Thymus (tissue), 11 donors: ENCODE data around the gene ADAD2. TPM values are rescaled to one million over a fixed set of nuclear protein-coding genes. Genes with fewer than 3 reads are reported as not detected.
"Not testable (repeated sequence)": the region's sequence is repeated elsewhere in the genome, so short reads cannot be mapped to it uniquely, and the experiment has no call there.

Experiments used
- DNase-seq, 9 donors: peaks; one replicate each; pipeline ENCODE4 v3.0.0-alpha.2; 2013; ENCODE audit warnings: low spot score in 9 of 9, low read depth in 6 of 9, missing footprints in 1 of 9
- H3K27ac ChIP-seq, 2 donors: one replicate each; pipeline ENCODE4 v1.5.1; 2013; ENCODE audit warnings: control low read depth in 1 of 2, low read depth in 1 of 2, low read length in 1 of 2, mild to moderate bottlenecking in 1 of 2, moderate library complexity in 1 of 2
- H3K27me3 ChIP-seq, 2 donors: one replicate each; pipeline ENCODE4 v1.5.1; 2013; ENCODE audit warnings: low read length in 1 of 2; ENCODE audit not compliant: control insufficient read depth in 2 of 2, insufficient read depth in 1 of 2
- H3K36me3 ChIP-seq, 2 donors: one replicate each; pipeline ENCODE4 v1.5.1; 2013; ENCODE audit warnings: low read length in 1 of 2, mild to moderate bottlenecking in 1 of 2, moderate library complexity in 1 of 2; ENCODE audit not compliant: control insufficient read depth in 2 of 2, insufficient read depth in 2 of 2
- H3K4me1 ChIP-seq, 2 donors: one replicate each; pipeline ENCODE4 v1.5.1; 2013; ENCODE audit warnings: low read length in 2 of 2; ENCODE audit not compliant: control insufficient read depth in 2 of 2, insufficient read depth in 2 of 2
- H3K4me3 ChIP-seq, 2 donors: one replicate each; pipeline ENCODE4 v1.5.1; 2013; ENCODE audit warnings: low read length in 2 of 2, control low read depth in 1 of 2, mild to moderate bottlenecking in 1 of 2
- H3K9me3 ChIP-seq, 2 donors: one replicate each; pipeline ENCODE4 v1.5.1; 2013; ENCODE audit warnings: low read length in 1 of 2, mild to moderate bottlenecking in 1 of 2; ENCODE audit not compliant: control insufficient read depth in 2 of 2, insufficient read depth in 1 of 2
- WGBS: extraction: QIAGEN DNeasy Blood & Tissue Kit; methylation state at CpG from one replicate; pipeline ENCODE4 v1.1.7; 2013; 5-methylcytosine and 5-hydroxymethylcytosine counted together
- polyA plus RNA-seq: library from polyadenylated mRNA; stranded (reverse); fragments of 200-250 nt; gene quantifications from one replicate; pipeline ENCODE4 v1.2.3, GENCODE V29; 2013
- total RNA-seq: library from RNA; stranded (reverse); fragments of 120-200 nt; gene quantifications from one replicate; pipeline ENCODE4 v1.2.4, GENCODE V29; 2013
- donor health status: healthy.

Gene ADAD2
- total and polyA plus RNA-seq, 2 donors, result 0.38 to 0.71 TPM

GRCh38 chr16:84199097-84199496 lies 8.1 kb downstream of the ADAD2 start:
- H3K9me3 ChIP-seq, result no peaks in the 10 kb centered on the region
- no peak overlapping the region for H3K4me3 ChIP-seq
- 71% methylated on average over 13 of the region's 13 CpGs for WGBS
- DNase-seq, result no peak
- H3K27ac ChIP-seq, result no peak overlapping the region
- H3K36me3 ChIP-seq, result no peaks in the 10 kb centered on the region
- H3K27me3 ChIP-seq, result peaks cover 0 to 9% of the 10 kb centered on the region in 2 donors
- peaks cover 9 to 12% of the 10 kb centered on the region in 2 donors for H3K4me1 ChIP-seq

GRCh38 chr16:84199861-84200260 lies 8.9 kb downstream of the ADAD2 start:
- H3K36me3 ChIP-seq, result no peaks in the 10 kb centered on the region
- H3K4me1 ChIP-seq, result peaks cover 2 to 5% of the 10 kb centered on the region in 2 donors
- WGBS, result 77% methylated on average over 10 of the region's 10 CpGs
- H3K27me3 ChIP-seq, result peaks cover 0 to 9% of the 10 kb centered on the region in 2 donors
- H3K4me3 ChIP-seq, result no peak overlapping the region
- DNase-seq, result no peak
- H3K27ac ChIP-seq, result no peak overlapping the region
- no peaks in the 10 kb centered on the region for H3K9me3 ChIP-seq

GRCh38 chr16:84204551-84204950 lies 13.6 kb downstream of the ADAD2 start:
- DNase-seq, H3K27ac ChIP-seq, H3K9me3 ChIP-seq, H3K4me1 ChIP-seq, H3K4me3 ChIP-seq, H3K36me3 ChIP-seq, H3K27me3 ChIP-seq: not testable (repeated sequence)
- 90% methylated on average over 26 of the region's 26 CpGs for WGBS

GRCh38 chr16:84205123-84205522 lies 14.2 kb downstream of the ADAD2 start:
- H3K27me3 ChIP-seq, H3K9me3 ChIP-seq, H3K36me3 ChIP-seq, H3K4me1 ChIP-seq, H3K4me3 ChIP-seq, H3K27ac ChIP-seq, DNase-seq: not testable (repeated sequence)
- 97% methylated on average over 6 of the region's 6 CpGs for WGBS

- Histone ChIP-seq H3K27me3 (no peaks in the 10 kb centered on the region), H3K9me3 (no peaks in the 10 kb centered on the region), H3K27ac (no peak overlapping the region), H3K4me3 (no peak overlapping the region), H3K36me3 (no peaks in the 10 kb centered on the region), H3K4me1 (no peaks in the 10 kb centered on the region)
- no peak for DNase-seq
- WGBS, result 95% methylated on average over 18 of the region's 18 CpGs
Observed at GRCh38 chr16:84205976-84206691, 15.2 kb downstream of the ADAD2 start.

GRCh38 chr16:84207251-84207650 lies 16.3 kb downstream of the ADAD2 start:
- Histone ChIP-seq H3K9me3 (no peaks in the 10 kb centered on the region), H3K4me1 (no peaks in the 10 kb centered on the region), H3K27me3 (no peaks in the 10 kb centered on the region), H3K36me3 (no peaks in the 10 kb centered on the region), H3K27ac (no peak overlapping the region), H3K4me3 (no peak overlapping the region)
- 88% methylated on average over 6 of the region's 6 CpGs for WGBS
- DNase-seq, result no peak

- Histone ChIP-seq H3K9me3 (no peaks in the 10 kb centered on the region), H3K36me3 (no peaks in the 10 kb centered on the region), H3K27me3 (no peaks in the 10 kb centered on the region), H3K27ac (no peak overlapping the region), H3K4me1 (no peaks in the 10 kb centered on the region), H3K4me3 (no peak overlapping the region)
- no peak for DNase-seq
- WGBS, result 92% methylated on average over 8 of the region's 8 CpGs
Observed at GRCh38 chr16:84207879-84208278, 16.9 kb downstream of the ADAD2 start.

GRCh38 chr16:84209989-84210388 lies 19.0 kb downstream of the ADAD2 start:
- Histone ChIP-seq H3K36me3 (no peaks in the 10 kb centered on the region), H3K9me3 (no peaks in the 10 kb centered on the region), H3K4me3 (no peak overlapping the region), H3K4me1 (no peaks in the 10 kb centered on the region), H3K27me3 (no peaks in the 10 kb centered on the region), H3K27ac (no peak overlapping the region)
- 88% methylated on average over 2 of the region's 2 CpGs for WGBS
- no peak for DNase-seq

- 71% methylated on average over 4 of the region's 4 CpGs for WGBS
Observed at GRCh38 chr16:84212154-84212553, 21.2 kb downstream of the ADAD2 start.

More at GRCh38 chr16:84212154-84212553, 21.2 kb downstream of the ADAD2 start:
- Histone ChIP-seq H3K4me3 (no peak overlapping the region), H3K9me3 (no peaks in the 10 kb centered on the region), H3K36me3 (no peaks in the 10 kb centered on the region), H3K27me3 (no peaks in the 10 kb centered on the region), H3K4me1 (no peaks in the 10 kb centered on the region), H3K27ac (no peak overlapping the region)
- no peak for DNase-seq
